GM23338 (cell line): Measurements from ENCODE around the gene DDT.

ENCODE experiments used
- CREB1 ChIP-seq: fragments of 250-450 bp; sonication (Bioruptor Pico); IDR thresholded peaks from 2 replicates; pipeline ENCODE4 v1.5.0; 2020; ENCODE audit warnings: low read depth, mild to moderate bottlenecking, moderate library complexity
- CTCF ChIP-seq, 2 experiments: fragments of 200-600 bp in 1 of 2; sonication (generic) in 1 of 2; conservative IDR thresholded peaks; 2 replicates each; pipeline versions ENCODE4 v1.5.1 to v1.6.1; 2016 to 2017; ENCODE audit warnings: antibody characterized with exemption in 2 of 2, low read depth in 2 of 2, mild to moderate bottlenecking in 2 of 2, moderate library complexity in 1 of 2
- ETS1 ChIP-seq: IDR thresholded peaks from 2 replicates; pipeline ENCODE4 v1.6.1; 2016; ENCODE audit warnings: antibody characterized with exemption
- EZH2 ChIP-seq: fragments of 200-600 bp; sonication (generic); IDR thresholded peaks from one replicate; pipeline ENCODE4 v1.8.0; 2017; ENCODE audit warnings: antibody characterized with exemption, mild to moderate bottlenecking, low read depth; ENCODE audit not compliant: unreplicated experiment
- EZH2phosphoT487 ChIP-seq: fragments of 200-600 bp; sonication (generic); IDR thresholded peaks from one replicate; pipeline ENCODE4 v1.8.1; 2018; ENCODE audit warnings: antibody characterized with exemption; ENCODE audit not compliant: unreplicated experiment
- JUNB ChIP-seq: IDR thresholded peaks from one replicate; pipeline ENCODE4 v1.6.1; 2016; ENCODE audit warnings: antibody characterized with exemption; ENCODE audit not compliant: unreplicated experiment
- POLR2AphosphoS5 ChIP-seq: IDR thresholded peaks from 2 replicates; pipeline ENCODE4 v1.6.1; 2016; ENCODE audit warnings: antibody characterized with exemption, low read depth
- REST ChIP-seq: IDR thresholded peaks from one replicate; pipeline ENCODE4 v1.6.1; 2018; ENCODE audit warnings: antibody characterized with exemption; ENCODE audit not compliant: unreplicated experiment
- ZNF331 ChIP-seq: fragments of 250-450 bp; sonication (Bioruptor Pico); IDR thresholded peaks from 2 replicates; pipeline ENCODE4 v1.5.0; 2020; ENCODE audit warnings: low read depth, mild to moderate bottlenecking, moderate library complexity

GRCh38 chr22:24023204-24023789, 49.1 kb upstream of the DDT start:
- TF ChIP-seq CTCF (conservative IDR thresholded peaks at IDR 0.05; ENCODE audit: low read depth in 2 of 2) (no peak), CREB1 (no peak), JUNB (no peak), EZH2phosphoT487 (no peak), EZH2 (no peak), POLR2AphosphoS5 (no peak), ZNF331 (CRISPR knock-in tag) (no peak), ETS1 (no peak), REST (no peak)
